Stimulated activated CD4-positive, alpha-beta T cell treated with anti-CD3 and anti-CD28 coated beads, Interleukin-15, amount 100 ng/mL, for 1 hour (primary cell): ENCODE results near the gene USP48.
"Not testable (repeated sequence)": the region's sequence is repeated elsewhere in the genome, so short reads cannot be mapped to it uniquely, and the experiment has no call there.

Experiments used
- DNase-seq, 2 donors: peaks; one replicate each; pipeline ENCODE4 v3.0.0-alpha.2; 2020; ENCODE audit warnings: low read depth in 1 of 2, low spot score in 1 of 2

USP48 gene

DNA sequence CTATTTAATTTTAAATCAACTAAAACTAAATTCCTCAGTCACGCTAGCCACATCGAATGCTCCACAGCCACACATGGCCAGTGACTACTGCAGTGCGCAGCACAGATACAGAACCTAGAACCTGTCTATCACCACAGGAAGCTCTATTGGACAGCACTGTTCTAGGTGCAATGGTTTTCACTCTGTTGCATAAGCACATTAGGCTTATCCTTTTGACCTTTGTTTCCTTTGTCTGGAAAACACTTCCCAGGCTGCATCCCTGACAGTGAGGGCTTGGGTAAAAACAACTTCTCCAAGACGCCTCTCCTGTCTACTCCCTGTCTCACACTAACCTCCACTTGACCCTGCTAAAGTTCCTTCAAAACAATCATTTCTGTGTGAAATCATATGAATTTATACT, 80.2 kb downstream of the USP48 start:
- no peak for DNase-seq

DNA sequence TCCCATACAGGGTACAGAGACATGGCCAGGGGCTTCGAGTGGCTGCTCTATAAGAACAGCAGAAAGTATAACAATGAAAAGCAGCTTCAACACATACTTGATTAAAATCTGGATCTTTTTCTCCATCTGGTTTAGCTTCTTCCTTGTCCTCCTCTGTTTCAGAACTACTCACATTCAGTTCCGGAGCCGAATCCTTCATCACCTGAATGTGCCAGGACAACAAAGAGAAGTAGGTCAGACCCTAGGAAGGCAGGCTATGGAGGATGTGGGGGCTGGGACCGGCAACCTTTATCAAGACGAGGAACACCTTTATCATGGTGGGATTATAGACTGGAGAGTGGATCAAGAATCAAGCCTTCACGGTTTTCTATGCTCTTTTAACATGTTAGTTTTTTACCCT, 81.5 kb downstream of the USP48 start:
- DNase-seq: no peak

DNA sequence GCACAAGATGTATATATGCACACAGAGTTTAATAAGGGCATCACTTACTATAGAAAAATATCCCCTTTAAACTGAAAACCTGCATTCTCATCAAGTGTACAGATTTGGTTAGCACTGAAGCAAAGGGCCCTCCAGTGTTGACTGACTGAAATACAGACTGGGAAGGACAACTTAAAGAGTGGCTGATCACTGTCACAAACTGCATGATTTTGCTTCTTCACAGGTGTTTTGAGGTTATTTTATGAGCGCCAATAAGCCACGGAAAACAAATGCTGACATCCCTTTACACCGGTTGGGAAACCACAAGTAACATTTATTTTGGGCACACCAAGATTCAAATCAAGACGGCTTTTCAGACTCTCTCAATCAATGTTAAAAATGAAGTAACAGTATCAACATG, 82.9 kb downstream of the USP48 start:
- no peak for DNase-seq

GRCh38 chr1:21696931-21697330, 86.0 kb downstream of the USP48 start:
- no peak for DNase-seq

DNA sequence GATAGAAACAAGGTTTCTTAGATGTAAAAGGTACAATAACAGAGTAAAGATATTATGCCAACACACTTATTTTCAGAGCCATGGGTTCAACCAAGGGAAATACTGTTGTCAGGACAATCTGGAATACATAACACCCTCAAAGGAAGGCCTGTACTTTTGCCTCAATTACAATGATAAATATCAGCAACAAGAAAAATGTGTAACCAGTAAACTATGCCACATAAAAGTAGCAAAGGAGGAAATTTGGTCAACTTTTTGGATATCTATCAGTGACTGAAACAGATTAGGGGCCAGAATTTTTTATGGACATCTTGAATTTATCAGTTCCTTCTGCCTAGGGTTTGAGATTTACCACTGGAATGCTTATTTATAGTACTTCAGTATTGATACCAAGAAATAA, 89.2 kb downstream of the USP48 start:
- no peak for DNase-seq

DNA sequence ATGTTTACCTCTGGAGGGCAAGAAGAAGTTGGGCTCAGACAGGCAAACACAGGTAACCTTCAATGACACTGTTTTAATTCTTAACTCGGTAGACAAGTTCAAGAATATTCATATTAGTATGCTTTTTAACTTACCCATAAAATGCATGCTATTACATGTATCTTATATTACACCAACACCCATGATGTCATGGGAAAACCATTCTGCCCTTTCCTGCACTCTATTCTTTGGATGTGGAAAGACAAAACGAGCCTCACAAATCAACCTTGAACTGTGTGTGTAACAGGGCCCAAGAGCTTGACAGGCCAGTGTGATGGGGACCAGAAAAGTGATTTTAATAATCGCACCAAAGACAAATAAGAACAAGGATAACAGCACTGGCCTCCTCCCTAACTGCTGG, 91.2 kb downstream of the USP48 start:
- no peak for DNase-seq

GRCh38 chr1:21689661-21690372, 93.1 kb downstream of the USP48 start:
- no peak for DNase-seq

DNA sequence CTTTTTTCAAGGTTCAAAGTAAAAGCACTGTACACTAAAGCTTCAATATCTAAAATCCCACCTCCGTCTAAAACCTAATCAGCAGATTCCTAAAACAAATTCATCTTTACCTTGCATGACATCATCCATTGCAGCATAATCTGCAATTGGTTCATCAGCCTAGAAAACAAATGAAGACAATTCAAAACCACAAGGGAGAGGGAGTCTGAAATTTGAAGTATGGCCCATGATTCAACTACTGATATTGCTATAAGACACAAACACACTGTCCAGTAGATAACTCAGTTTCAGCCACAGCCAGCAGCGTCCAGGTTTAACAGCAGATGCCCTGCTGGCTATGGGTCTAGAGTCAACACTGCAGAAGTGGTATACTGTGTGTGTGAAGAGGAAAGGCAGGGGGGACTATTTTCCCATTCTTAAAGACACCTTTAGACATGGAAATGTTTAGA, 95.8 kb downstream of the USP48 start:
- DNase-seq: no peak

GRCh38 chr1:21685946-21686678, 96.8 kb downstream of the USP48 start:
- DNase-seq: no peak

DNA sequence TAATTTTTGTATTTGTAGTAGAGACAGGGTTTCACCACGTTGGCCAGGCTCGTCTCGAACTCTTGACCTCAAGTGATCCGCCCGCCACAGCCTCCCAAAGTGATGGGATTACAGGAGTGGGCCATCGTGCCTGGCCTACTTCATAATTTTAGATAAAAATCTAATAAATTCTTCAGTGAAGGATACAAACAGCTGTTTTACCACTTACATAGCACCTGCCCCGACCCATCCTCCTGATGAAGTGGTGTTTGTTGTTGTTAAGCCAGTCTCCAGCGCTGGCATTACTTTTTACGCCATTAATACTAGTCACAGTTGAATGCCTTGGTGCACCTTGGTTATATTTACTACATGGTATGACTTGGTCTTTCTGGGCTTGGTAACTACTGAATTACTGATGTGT, 101.5 kb downstream of the USP48 start:
- DNase-seq: no peak

DNA sequence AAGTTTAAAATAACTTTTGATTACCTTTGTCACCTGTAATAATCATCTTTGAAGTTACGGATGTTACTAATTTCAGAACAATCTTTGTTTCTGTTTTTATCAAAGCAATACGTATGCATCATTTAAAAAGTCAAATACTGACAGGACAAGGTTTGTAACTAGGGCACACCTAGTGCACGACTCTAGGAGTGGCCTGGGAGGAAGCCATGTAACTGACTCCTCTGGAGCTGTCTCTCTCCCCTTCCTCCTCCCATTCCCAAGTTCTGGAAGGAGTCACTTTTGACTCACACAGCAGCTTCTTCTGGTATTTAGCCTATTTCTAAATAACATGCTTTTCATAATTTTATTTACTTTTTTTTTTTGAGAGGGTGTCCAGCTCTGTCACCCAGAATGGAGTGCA, 102.0 kb downstream of the USP48 start:
- DNase-seq: no peak

GRCh38 chr1:21680381-21680780, 102.6 kb downstream of the USP48 start:
- DNase-seq: no peak

DNA sequence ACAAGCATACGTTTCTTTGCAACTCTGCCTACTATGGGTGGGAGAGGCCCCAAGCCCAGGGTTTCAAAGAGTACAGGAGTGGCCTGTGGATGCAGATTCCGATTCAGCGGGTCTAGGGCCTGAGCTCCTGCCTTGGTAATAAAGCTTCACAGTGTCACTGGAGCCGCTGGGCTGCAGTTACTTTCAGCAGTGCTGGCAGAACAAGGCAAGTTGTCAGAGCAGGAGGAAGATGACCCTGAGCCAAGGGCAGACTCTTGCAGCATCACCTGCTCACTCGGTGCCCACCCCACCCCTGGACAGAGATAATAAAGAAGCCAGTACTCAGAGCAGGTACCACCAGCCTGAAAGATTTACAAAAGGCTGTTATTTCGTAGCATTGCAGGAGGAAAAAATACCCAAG, 105.8 kb downstream of the USP48 start:
- DNase-seq: no peak

DNA sequence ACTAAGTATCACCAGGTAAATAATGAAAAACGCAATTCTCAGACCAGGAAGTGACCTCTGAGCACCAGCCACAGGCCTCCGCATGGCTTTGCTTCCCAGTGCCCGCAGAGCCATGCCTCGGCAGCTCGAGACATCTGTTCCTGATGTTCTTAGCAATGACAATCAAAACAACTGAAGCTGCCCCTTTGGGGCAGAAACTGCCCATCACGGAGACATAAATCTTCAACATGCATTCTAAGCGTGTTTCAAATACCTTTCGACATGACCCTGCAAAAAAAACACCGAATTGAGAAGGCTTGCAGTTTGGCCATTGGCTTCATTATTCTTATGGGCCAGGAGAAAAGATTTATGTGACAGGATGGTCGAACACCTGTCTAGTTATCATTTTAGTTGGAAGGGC, 108.0 kb downstream of the USP48 start:
- DNase-seq: no peak

GRCh38 chr1:21673853-21674252, 109.1 kb downstream of the USP48 start:
- DNase-seq: not testable (repeated sequence)

DNA sequence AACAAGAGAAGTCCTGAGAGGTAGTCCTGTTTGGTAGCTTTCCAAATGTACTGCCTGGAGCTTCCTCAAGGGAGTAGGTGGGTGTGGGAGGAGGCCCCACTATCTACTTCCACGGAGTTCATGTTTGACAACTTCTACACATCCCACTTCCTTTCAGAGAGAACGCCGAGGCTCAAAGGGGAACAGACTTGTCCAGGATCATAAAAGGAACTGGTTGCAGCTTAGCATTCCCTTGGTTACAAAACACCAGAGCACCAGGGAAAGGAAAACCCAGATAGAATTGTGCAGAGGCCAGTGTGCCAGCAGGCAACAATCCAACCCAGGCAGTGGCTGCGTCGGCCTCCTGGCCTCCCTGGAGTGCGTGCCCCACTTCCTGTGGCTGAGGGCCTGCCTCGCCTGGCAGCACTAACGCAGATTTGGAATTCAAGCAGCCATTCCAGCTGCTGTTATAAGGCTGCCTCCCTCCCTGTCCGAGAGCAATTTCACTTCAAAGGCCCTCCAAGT, 109.6 kb downstream of the USP48 start:
- DNase-seq: no peak

DNA sequence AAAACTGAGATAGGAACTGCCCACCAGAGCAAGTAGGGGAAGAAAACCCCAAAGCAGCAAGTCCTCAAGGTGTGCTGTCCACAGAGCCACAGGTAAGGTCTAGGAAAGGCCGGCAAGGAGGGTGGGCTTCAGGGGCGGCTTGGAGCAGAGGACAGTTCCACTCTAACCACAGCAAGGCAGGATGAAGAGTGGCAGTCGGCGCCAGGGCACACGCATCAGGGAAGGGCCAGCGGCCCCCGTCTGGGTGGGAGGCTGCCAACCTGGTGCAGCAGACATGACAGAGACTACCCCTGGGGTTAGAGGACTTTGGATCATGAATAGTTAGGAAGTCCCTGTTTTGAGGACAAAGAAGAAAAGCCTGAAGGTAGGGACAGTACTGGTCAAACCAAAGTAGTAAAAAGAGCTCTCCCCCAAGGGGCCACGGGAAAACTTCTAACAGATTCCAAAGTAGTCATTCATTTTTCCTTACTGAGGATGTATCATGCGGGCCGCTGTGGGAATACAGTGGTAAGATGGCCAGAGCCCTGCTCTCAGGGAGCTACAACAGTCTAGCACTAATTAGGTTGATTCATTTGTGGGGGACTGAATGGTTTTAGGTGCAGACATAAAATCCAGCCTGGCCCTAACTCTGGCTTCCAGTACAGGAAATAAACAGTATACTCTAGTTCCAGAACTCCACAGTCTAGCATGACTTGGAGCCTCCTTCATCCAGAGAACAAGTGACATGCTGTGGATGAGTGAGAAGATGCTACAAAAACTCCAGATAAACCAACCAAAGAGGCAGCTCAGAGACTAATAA, 110.3 kb downstream of the USP48 start:
- no peak for DNase-seq

GRCh38 chr1:21671915-21672314, 111.0 kb downstream of the USP48 start:
- DNase-seq: no peak

DNA sequence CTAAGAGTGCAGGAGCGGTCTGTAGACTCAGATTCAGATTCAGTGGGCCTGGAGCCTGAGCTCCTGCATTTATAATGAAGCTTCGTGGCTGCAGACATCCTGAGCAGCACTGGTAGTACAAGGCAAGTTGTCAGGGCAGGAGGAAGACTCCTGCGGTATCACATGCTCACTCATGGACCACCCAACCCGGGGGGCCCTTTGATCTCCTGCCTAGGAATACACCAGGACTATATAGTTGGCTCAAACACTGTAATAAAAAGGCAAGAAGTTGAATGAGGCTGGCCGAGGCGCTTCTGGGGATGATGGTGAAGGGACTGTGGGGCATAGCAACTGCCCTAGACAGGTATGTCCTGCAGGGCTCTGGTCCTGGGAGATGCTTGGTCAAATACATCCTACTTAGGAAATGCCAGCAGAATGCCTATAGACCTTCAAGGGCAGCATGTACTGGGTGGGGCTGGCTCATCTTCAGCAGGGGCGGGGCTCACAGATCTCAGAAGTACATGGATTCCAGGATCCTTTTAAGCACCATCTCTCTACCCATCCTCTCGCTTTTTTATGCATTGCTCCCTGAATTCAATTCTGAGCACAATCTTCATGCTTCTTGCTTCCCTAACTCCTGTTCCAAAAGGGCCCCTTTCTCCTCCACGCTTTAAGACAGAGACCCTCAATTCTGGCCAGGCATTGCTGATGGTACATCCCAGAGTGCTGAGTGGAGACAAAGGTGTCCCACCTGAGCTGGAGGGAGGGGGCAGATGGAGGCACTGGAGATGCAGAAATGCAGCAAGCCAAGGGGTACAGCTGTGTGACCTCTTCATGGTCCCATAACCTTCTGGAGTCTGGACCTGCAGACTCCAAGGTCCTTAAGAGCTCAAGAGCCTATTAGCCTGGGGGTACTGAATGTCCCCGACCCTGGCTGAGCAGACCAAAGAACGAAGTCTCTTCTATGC, 111.7 kb downstream of the USP48 start:
- DNase-seq: no peak

DNA sequence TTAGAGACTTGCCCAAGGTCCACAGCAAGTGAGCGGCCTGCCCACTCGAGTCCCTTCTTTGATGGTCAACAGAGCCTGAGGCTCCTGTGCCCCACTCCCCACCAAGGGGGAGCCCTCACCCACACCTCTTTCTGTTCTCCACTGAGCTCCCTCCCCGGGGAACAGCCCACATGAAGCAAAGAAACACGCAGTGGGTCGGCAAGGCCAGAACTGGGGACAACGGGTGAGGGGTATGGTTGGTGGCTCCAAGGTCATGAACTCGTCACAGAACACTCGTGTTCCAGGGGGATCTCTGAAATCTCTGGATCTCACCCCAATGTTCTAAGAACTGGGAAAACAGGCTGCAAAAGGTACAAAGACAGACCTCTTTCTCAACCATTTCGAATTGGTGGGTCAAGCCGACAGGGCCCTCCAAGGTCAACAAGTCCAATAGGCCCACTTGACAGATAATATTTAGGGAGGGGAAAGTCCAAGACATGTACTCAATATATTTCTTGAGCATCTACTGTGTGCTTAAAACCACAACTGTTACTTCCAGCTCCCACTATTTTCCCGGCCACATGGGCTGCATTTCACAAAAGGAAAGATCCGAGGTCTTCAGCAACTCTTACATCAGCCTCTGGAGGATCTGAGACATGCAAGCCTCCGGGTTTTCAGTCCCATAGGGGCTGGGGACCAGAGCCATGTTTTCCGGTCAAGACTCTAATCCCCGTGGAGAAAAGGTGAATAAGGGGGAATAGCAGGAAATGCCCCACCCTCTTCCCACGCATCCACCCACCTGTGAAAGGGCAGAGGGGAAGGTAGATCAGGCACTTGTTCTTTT, 112.7 kb downstream of the USP48 start:
- no peak for DNase-seq
